ENCODE results near the gene ACAN.

Gene ACAN

GRCh38 chr15:88843334-88843733, 40.1 kb downstream of the ACAN start:
- no peak for DNase-seq (ENCODE audit: low read depth)

GRCh38 chr15:88844749-88845386, 41.6 kb downstream of the ACAN start:
- no peak for DNase-seq (ENCODE audit: low read depth)

- no peak for DNase-seq (ENCODE audit: low read depth)
Observed at GRCh38 chr15:88845616-88846015, 42.4 kb downstream of the ACAN start.

- no peak for DNase-seq (ENCODE audit: low read depth)
Observed at GRCh38 chr15:88847144-88847543, 43.9 kb downstream of the ACAN start.

- DNase-seq (ENCODE audit: low read depth), result no peak
Observed at GRCh38 chr15:88848203-88848602, 45.0 kb downstream of the ACAN start.

GRCh38 chr15:88849376-88850072, 46.3 kb downstream of the ACAN start:
- DNase-seq (ENCODE audit: low read depth), result no peak

GRCh38 chr15:88852476-88852875, 49.2 kb downstream of the ACAN start:
- DNase-seq (ENCODE audit: low read depth), result no peak

- DNase-seq (ENCODE audit: low read depth), result no peak
Observed at GRCh38 chr15:88858934-88859333, 55.7 kb downstream of the ACAN start.

GRCh38 chr15:88859550-88859949, 56.3 kb downstream of the ACAN start:
- DNase-seq (ENCODE audit: low read depth), result no peak

GRCh38 chr15:88860212-88860611, 57.0 kb downstream of the ACAN start:
- no peak for DNase-seq (ENCODE audit: low read depth)

- DNase-seq (ENCODE audit: low read depth), result no peak
Observed at GRCh38 chr15:88863412-88863811, 60.2 kb downstream of the ACAN start.

- DNase-seq (ENCODE audit: low read depth), result no peak
Observed at GRCh38 chr15:88864861-88865497, 61.7 kb downstream of the ACAN start.

- DNase-seq (ENCODE audit: low read depth), result no peak
Observed at GRCh38 chr15:88865498-88866099, 62.4 kb downstream of the ACAN start.

GRCh38 chr15:88866295-88866881, 63.2 kb downstream of the ACAN start:
- no peak for DNase-seq (ENCODE audit: low read depth)

GRCh38 chr15:88871313-88871712, 68.1 kb downstream of the ACAN start:
- DNase-seq (ENCODE audit: low read depth), result no peak

GRCh38 chr15:88872106-88872505, 68.9 kb downstream of the ACAN start:
- no peak for DNase-seq (ENCODE audit: low read depth)

- no peak for DNase-seq (ENCODE audit: low read depth)
Observed at GRCh38 chr15:88872706-88873105, 69.5 kb downstream of the ACAN start.

GRCh38 chr15:88873786-88874185, 70.5 kb downstream of the ACAN start:
- no peak for DNase-seq (ENCODE audit: low read depth)

- no peak for DNase-seq (ENCODE audit: low read depth)
Observed at GRCh38 chr15:88874275-88874674, 71.0 kb downstream of the ACAN start.

GRCh38 chr15:88874684-88875083, 71.4 kb downstream of the ACAN start:
- DNase-seq (ENCODE audit: low read depth), result no peak

GRCh38 chr15:88876573-88876972, 73.3 kb downstream of the ACAN start:
- DNase-seq (ENCODE audit: low read depth), result no peak

- no peak for DNase-seq (ENCODE audit: low read depth)
Observed at GRCh38 chr15:88877415-88877814, 74.2 kb downstream of the ACAN start.

GRCh38 chr15:88877906-88878305, 74.7 kb downstream of the ACAN start:
- DNase-seq (ENCODE audit: low read depth), result no peak

All from T follicular helper cell (primary cell).